Measurements from ENCODE around the gene MATK.

The MATK gene

DNA sequence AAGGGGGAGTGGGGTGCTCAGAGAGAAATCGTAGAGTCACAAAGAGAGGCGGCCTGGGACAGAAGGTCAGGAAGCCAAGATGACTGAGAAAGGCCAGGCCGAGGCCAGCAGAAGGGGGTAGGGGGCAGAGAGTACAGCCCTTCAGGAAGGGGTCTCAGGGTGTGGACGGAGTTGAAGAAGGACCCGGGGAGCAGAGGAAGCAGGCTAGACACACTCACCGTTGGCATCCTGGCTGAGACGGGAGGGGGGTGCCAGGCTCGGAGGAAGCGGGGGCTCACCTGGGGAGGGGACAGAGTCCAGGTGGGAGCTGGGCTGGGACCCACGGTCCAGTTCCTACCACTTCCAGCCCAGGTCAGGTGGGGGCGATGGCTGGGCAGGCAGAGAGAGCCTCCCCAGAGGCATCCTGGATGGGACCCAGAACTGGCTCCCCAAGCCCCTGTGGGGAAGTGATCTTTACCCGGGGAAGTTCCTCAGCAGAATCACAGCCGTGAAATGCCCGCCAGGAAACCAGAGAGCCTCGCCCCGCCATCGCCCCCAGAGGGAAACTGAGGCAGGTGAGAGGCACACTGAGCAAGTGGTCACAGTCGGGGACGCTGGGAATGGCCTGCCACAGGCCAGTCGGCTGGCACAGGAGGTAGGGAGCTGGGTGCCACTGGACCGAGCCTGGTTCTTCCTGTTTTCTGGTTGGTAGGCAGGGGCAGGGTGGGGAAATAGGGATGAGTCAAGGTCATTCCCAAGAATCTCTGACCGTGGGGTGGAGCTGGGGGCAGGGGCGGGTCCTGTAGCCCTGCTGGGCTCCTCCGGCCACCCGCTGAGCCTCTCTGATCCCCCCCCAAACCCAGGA lies 1.4 kb downstream of the MATK start:
- TF ChIP-seq, protein P1, sequence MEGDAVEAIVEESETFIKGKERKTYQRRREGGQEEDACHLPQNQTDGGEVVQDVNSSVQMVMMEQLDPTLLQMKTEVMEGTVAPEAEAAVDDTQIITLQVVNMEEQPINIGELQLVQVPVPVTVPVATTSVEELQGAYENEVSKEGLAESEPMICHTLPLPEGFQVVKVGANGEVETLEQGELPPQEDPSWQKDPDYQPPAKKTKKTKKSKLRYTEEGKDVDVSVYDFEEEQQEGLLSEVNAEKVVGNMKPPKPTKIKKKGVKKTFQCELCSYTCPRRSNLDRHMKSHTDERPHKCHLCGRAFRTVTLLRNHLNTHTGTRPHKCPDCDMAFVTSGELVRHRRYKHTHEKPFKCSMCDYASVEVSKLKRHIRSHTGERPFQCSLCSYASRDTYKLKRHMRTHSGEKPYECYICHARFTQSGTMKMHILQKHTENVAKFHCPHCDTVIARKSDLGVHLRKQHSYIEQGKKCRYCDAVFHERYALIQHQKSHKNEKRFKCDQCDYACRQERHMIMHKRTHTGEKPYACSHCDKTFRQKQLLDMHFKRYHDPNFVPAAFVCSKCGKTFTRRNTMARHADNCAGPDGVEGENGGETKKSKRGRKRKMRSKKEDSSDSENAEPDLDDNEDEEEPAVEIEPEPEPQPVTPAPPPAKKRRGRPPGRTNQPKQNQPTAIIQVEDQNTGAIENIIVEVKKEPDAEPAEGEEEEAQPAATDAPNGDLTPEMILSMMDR (conservative IDR thresholded peaks at IDR 0.05): no peak
- peak overlapping the region; percentile 74 for H3K27ac ChIP-seq

DNA sequence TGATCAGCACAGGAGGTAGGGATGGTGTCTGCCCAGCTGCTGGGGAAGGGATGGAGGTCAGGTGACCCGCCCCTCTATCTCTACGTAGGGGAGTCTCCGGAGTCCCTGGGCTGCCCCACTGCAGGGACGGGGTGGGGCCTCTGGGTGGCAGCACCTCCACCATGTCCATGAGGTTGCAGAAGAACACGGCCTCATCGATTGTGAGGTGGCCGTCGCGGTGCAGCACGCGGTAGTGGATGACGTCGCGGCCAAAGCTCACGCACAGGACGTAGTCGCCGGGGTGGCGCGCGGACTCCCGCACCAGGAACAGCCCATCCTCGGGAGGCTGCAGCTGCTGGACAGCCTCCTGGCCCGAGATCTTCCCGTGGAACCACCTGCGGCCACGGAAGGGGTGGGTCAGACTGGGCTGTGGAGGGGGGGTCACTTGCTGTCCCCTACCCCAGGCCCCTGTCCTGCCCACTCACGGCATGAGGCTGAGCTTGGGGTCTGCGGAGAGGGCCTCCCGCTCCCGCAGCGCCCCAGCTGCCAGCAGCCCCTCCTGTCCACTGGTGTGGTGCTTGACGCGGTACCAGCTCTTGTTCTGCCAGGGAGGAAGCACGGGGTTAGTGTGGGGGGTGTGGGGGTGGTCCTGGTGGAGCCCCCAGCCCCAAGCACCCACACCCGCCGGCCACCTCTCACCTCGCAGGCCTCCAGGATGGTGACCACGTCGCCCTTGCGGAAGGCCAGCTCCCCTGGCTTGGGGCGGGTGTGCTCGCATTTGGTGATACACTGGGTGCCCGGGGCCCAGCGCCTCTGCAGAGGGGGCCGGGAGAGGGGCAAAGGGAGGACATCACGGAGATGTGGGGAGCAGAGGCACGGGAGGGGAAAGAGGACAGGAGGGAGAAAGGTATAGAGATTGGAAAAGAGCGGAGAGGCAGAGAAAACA lies 2.3 kb downstream of the MATK start:
- TF ChIP-seq, protein P1 (conservative IDR thresholded peaks at IDR 0.05): peak; percentile 35
- H3K27ac ChIP-seq: no peak overlapping the region

DNA sequence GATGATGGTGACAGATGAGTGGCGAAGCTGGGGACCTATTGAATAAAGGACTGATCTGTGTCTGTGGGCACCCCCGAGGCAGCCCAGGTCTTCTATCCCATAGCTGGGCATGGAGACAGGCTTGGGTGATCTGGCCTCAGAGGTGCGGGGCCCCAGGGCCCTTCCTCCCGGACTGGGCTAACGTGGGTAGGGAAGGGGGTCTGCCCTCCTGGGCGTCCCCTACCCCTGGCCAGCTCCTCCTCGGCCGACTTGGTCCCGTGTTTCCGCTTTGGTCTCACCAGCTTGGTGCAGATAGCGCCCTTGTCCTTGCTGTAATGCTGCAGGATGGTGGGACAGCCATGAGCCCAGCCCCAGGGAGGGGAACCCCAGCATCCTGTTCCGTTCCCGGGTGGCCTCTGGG lies 3.3 kb downstream of the MATK start:
- TF ChIP-seq, protein P1 (conservative IDR thresholded peaks at IDR 0.05): no peak
- no peak overlapping the region for H3K27ac ChIP-seq

DNA sequence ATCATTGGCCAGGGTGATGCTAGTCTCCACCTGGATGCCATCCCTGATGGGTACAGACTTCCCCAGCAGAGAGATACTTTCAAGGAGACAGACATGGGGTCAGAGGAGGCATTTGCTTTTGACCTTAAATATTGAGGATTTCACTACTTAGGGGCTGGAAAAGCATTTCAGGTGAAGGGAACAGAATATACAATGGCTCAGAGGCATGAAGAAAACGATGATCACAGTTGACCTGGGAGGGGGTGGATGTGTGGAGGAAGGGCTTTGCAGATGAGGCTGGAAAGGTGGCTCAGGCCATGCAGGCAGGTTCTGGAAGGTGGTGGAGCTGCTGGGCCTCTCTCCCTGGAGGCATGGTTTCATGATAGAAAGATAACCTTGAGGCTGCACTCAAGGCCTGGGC lies 3.9 kb downstream of the MATK start:
- no peak overlapping the region for H3K27ac ChIP-seq
- TF ChIP-seq, protein P1 (conservative IDR thresholded peaks at IDR 0.05): no peak

DNA sequence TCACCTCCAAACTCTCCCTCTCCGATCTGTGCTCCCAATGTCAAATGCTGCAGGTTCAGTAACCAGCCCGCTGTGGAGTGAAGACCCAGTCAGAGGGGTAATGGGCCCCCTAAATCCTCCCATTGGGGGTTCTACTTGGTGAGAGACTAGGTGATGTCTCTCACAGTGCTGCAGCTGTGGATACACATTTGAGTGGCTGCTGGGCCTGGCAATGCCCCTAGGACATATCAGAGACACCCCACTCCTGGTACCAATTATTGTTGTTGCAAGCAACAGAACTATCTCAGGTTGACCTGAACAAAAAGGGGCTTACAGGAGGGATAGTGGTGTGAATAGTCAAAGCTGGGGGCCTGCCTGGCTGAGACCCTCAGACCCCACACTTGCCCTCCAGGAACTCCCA lies 4.6 kb downstream of the MATK start:
- TF ChIP-seq, protein P1 (conservative IDR thresholded peaks at IDR 0.05): no peak
- H3K27ac ChIP-seq: no peak overlapping the region

DNA sequence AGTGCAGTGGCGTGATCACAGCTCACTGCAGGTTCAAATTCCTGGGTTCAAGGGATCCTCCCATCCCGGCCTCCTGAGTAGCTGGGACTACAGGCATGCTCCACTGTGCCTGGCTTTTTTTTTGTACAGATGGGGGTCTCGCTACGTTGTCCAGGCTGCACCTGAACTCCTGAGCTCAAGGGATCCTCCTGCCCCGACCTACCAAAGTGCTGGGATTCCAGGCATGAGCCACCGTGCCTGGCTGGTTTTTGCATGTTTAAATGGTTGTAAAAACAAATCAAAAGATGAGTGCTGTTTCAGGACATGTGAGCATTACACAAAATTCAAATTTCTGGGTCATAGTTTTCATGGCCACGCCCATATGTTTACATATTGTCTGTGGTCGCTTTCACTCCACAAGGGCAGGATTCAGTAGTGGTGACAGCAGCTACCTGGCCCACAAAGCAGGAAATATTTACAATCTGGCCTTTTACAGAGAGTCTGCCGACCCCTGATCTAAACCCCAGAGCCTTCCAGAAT lies 5.3 kb downstream of the MATK start:
- no peak overlapping the region for H3K27ac ChIP-seq
- TF ChIP-seq, protein P1 (conservative IDR thresholded peaks at IDR 0.05): no peak

Measured in VCaP (cell line).